ENCODE results near the gene ARSG.

Gene ARSG

GRCh38 chr17:68457168-68457538 is 165.9 kb downstream of the ARSG start, which contains the start of gene WIPI1:
Gene WIPI1 (minus strand): TSS chr17:68457496. CDS start chr17:68457421, 75 bp downstream.
- DNase-seq, result no peak

DNA sequence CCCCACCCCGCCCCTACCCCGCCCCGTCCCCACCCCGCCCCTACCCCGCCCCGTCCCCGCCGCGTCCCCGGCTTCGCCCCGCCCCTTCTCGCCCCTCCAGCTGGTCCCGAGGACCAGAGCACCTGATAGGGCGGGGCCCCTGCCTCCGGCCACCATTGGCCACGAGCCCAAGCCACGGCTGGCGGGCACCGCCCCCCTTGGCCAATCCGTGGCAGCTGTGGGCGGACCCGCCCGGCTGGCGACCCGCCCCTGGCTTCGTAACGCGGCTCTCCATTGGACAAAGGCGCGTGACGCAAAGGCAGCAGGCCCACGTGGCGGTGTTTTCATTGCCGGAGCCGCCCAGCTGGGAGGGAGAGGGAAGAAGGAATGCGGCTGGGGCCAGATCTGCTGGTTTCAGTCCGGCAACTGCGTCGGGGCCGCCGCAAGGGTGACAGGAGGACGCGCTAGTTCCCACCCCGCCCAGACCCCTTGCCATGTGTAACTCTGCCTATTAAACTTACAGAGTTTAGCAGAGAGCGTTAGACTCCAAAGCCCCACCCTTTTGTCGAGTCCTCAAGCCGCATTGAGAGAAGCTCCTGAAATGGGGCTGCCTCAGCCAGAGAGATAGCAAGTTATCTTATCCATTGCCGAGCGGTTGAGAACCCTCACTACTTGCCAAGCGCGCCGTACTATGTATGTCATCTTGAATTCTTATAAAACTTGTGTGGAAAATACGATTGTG is 166.4 kb downstream of the ARSG start:
- DNase-seq, result peak; percentile 98

GRCh38 chr17:68458260-68459036 is 167.2 kb downstream of the ARSG start:
- DNase-seq, result no peak

GRCh38 chr17:68459037-68459639 is 167.8 kb downstream of the ARSG start:
- no peak for DNase-seq

DNA sequence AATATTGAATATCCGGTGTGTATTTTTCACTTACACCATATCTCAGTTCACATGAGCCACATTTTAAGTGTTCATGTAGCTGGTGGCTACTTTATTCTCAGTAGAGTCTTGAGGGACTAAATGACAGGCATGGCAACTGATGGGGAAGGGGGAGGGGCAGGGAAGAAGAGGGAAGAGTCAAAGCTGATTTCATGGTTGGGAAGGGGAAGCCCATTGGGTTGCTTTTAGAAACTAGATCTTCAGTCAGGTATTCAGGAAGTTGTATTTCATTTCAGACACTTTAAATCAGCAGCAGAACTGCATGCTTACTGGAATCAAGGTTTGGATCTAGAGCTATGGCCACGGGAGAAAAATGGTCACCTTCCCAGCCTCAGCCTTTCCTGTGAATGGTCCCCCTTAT is 168.9 kb downstream of the ARSG start:
- DNase-seq, result no peak

DNA sequence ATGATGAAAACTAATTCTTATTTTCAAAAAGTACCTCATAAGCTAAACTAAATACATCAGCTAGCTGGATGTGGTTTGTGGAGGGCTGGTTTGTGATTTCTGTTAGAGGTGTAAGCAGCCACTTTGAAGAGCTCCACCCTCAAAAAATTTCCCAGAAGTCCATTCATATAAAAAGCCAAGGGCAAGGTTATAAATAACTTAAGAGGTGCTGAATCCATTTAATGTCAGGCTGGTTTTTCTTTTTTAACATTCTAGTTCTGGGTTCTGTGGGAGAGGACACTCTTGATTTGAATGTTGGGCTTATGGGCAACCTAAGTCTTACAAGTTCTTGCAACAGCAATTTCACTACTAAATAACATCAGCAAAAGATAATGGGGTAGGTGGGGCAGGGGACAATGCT is 169.4 kb downstream of the ARSG start:
- no peak for DNase-seq

GRCh38 chr17:68461122-68461539 is 169.8 kb downstream of the ARSG start:
- DNase-seq, result no peak

DNA sequence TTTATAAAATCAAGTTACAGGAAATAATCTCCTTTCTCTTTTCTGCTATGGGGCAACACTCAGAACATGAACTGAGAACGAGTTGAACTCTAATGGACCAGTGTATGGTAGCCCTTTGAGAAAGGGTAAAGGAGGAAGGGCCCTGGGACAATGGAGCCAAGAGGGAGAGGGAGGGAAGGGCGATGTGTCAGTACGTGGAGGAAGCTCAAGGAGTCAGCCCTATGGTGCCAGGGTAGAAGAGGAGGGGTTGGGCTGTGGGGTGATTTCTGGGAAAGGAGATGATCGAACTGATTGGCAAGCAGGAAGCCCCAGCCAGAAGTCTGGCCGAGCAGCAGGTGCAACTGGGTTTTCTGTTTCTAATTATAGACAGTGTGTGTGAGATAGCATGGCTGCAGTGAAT is 170.3 kb downstream of the ARSG start:
- peak; percentile 55 for DNase-seq

GRCh38 chr17:68462381-68463210 is 171.3 kb downstream of the ARSG start:
- peak; percentile 75 for DNase-seq

- no peak for DNase-seq
These were observed 172.1 kb downstream of the ARSG start for GRCh38 chr17:68463211-68464019.

DNA sequence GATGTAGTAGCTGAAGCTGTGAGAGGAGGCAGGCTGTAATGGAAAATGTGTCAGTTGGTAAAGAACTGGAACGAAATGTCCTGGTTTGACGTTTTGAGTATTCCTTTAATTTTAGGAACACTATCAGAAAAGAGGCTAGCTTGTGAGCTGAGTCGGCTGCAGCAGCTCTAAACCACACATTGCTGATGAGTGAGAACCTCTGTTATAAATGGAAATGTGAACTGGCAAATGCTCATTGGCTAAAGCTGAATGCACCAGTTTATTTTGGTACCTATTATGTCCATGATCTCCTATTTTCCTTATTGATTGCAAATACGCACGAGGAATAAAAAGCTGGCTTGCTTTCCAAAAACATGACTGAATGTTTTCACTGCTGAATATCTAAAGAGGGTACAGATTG is 177.0 kb downstream of the ARSG start:
- no peak for DNase-seq

GRCh38 chr17:68468788-68469187 is 177.5 kb downstream of the ARSG start:
- DNase-seq, result no peak

Measured in stimulated activated CD4-positive, alpha-beta T cell treated with anti-CD3 and anti-CD28 coated beads, Interleukin-15, amount 100 ng/mL, for 24 hours (primary cell).